ENCODE data around the gene OST4.

OST4 gene

GRCh38 chr2:27023740-27024139 is 47.7 kb downstream of the OST4 start:
- DNase-seq: no peak

GRCh38 chr2:27021253-27022049 is 50.0 kb downstream of the OST4 start:
- DNase-seq: no peak

All from NCI-H2081 treated with DMSO at 0.1 percent for 48 hours (cell line).